GM18519 (cell line): Measurements from ENCODE around the gene FXN.

Source experiments
- ATAC-seq: cut with Tn5 transposase; IDR thresholded peaks from one replicate; pipeline ENCODE4 v1.9.1; 2021; ENCODE audit warnings: mild to moderate bottlenecking, moderate library complexity; ENCODE audit not compliant: unreplicated experiment, low FRiP score

The FXN gene

GRCh38 chr9:69062195-69062594 is 26.6 kb downstream of the FXN start:
- no peak for ATAC-seq

- no peak for ATAC-seq
Measured at GRCh38 chr9:69063839-69064238, 28.3 kb downstream of the FXN start.

- no peak for ATAC-seq
Measured at GRCh38 chr9:69065660-69066059, 30.1 kb downstream of the FXN start.

GRCh38 chr9:69066955-69067354 is 31.4 kb downstream of the FXN start:
- ATAC-seq: no peak

- no peak for ATAC-seq
Measured at GRCh38 chr9:69070201-69070600, 34.6 kb downstream of the FXN start.

GRCh38 chr9:69071059-69071458 is 35.5 kb downstream of the FXN start:
- no peak for ATAC-seq

- ATAC-seq: no peak
Measured at GRCh38 chr9:69073103-69073502, 37.6 kb downstream of the FXN start.

- no peak for ATAC-seq
Measured at GRCh38 chr9:69074801-69075200, 39.2 kb downstream of the FXN start.

GRCh38 chr9:69076550-69076949 is 41.0 kb downstream of the FXN start:
- ATAC-seq: no peak

- ATAC-seq: no peak
Measured at GRCh38 chr9:69078069-69078468, 42.5 kb downstream of the FXN start.

GRCh38 chr9:69078581-69078980 is 43.0 kb downstream of the FXN start:
- ATAC-seq: no peak

GRCh38 chr9:69079186-69079585 is 43.6 kb downstream of the FXN start:
- no peak for ATAC-seq

GRCh38 chr9:69081261-69081660 is 45.7 kb downstream of the FXN start:
- no peak for ATAC-seq

- ATAC-seq: no peak
Measured at GRCh38 chr9:69083321-69083720, 47.8 kb downstream of the FXN start.

- ATAC-seq: no peak
Measured at GRCh38 chr9:69085569-69086283, 50.2 kb downstream of the FXN start.

- ATAC-seq: no peak
Measured at GRCh38 chr9:69086312-69086711, 50.8 kb downstream of the FXN start.

- ATAC-seq: no peak
Measured at GRCh38 chr9:69086769-69087168, 51.2 kb downstream of the FXN start.

GRCh38 chr9:69089082-69089481 is 53.5 kb downstream of the FXN start:
- ATAC-seq: no peak

- ATAC-seq: no peak
Measured at GRCh38 chr9:69089491-69089890, 53.9 kb downstream of the FXN start.

GRCh38 chr9:69090140-69090750 is 54.7 kb downstream of the FXN start:
- no peak for ATAC-seq

- no peak for ATAC-seq
Measured at GRCh38 chr9:69090946-69091345, 55.4 kb downstream of the FXN start.

- ATAC-seq: no peak
Measured at GRCh38 chr9:69093471-69094103, 58.0 kb downstream of the FXN start.
